HL-60 (cell line): ENCODE data around the gene SYNC.
A peak's percentile ranks its signal among the peaks of the same experiment; 100 is the strongest.

ENCODE experiments used
- DNase-seq, 2 experiments: peaks; one replicate each; pipeline ENCODE4 v3.0.0-alpha.2; 2010 to 2020; ENCODE audit warnings: low read depth in 1 of 2, low spot score in 1 of 2
- H3K27ac ChIP-seq: fragments of 250-450 bp; sonication (Bioruptor Pico); replicated peaks from 2 replicates; pipeline ENCODE4 v1.5.1; 2020; ENCODE audit warnings: mild to moderate bottlenecking, moderate library complexity
- H3K27me3 ChIP-seq: fragments of 250-450 bp; sonication (Bioruptor Pico); 2 replicates; pipeline ENCODE4 v1.5.1; 2021; ENCODE audit warnings: mild to moderate bottlenecking, moderate library complexity; ENCODE audit not compliant: insufficient read depth, poor library complexity, severe bottlenecking
- H3K4me3 ChIP-seq: replicated peaks from 2 replicates; pipeline ENCODE4 v1.5.1; 2011; ENCODE audit warnings: mild to moderate bottlenecking, control low read depth, low read length; ENCODE audit not compliant: insufficient read depth
- CTCF ChIP-seq: IDR thresholded peaks from one replicate; pipeline ENCODE4 v1.5.1; 2011; ENCODE audit warnings: low read length, control low read depth, inconsistent platforms; ENCODE audit not compliant: insufficient read depth
- GABPA ChIP-seq: IDR thresholded peaks from 2 replicates; pipeline ENCODE4 v1.6.1; 2012; ENCODE audit warnings: low read depth
- POLR2AphosphoS5 ChIP-seq: IDR thresholded peaks from 2 replicates; pipeline ENCODE4 v1.6.1; 2012; ENCODE audit warnings: low read depth
- REST ChIP-seq: IDR thresholded peaks from 2 replicates; pipeline ENCODE4 v1.6.1; 2012; ENCODE audit warnings: low read depth; ENCODE audit not compliant: insufficient replicate concordance
- SPI1 ChIP-seq: IDR thresholded peaks from 2 replicates; pipeline ENCODE4 v1.6.1; 2012; ENCODE audit warnings: low read depth, mild to moderate bottlenecking, borderline replicate concordance

SYNC gene

GRCh38 chr1:32686387-32686786, 16.2 kb downstream of the SYNC start:
- no peak for DNase-seq
- peak; percentile 36; the same call in 1 of the 2 replicates for TF ChIP-seq SPI1
- TF ChIP-seq REST = no peak
- TF ChIP-seq POLR2AphosphoS5 = no peak
- H3K4me3 ChIP-seq = no peak overlapping the region
- H3K27ac ChIP-seq = no peak overlapping the region
- no peaks in the 10 kb centered on the region for H3K27me3 ChIP-seq

DNA sequence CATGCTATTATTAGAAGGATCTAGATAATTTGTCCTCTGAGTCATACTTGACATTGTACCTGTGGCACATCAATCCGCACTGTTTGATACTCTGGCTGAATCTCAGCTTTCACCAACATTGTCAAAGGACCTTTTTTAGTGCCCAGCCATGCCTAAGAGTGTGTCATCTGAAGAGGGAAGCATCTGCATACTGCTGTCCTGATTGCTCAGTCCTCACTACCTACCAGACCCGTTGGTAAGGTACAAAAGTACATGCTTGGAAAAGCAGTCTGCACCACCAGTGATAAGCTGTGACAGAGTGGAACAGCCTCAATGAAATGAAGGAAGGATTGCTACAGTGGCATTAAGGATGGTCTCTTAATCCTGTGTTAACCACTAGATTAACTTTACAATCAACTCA, 17.1 kb downstream of the SYNC start:
- no peak for DNase-seq
- no peak overlapping the region for H3K27ac ChIP-seq
- no peak overlapping the region for H3K4me3 ChIP-seq
- H3K27me3 ChIP-seq = no peaks in the 10 kb centered on the region
- TF ChIP-seq SPI1 (no peak), POLR2AphosphoS5 (no peak), REST (no peak), CTCF (no peak), GABPA (no peak)

GRCh38 chr1:32684167-32684811, 18.3 kb downstream of the SYNC start:
- H3K4me3 ChIP-seq = no peak overlapping the region
- TF ChIP-seq REST (no peak), CTCF (no peak), SPI1 (no peak)
- H3K27ac ChIP-seq = no peak overlapping the region
- H3K27me3 ChIP-seq = no peaks in the 10 kb centered on the region
- no peak for DNase-seq
